Cortex of kidney (tissue), 1 donor: ENCODE data around the gene ACBD7.

ENCODE experiments used
- DNase-seq: peaks from one replicate; lab custom pipeline; 2025; lab: John Stamatoyannopoulos, UW

ACBD7 gene

GRCh38 chr10:15088428-15089261 is at the start of gene ACBD7:
Gene ACBD7, minus strand, starts transcription at chr10:15088776. Its CDS starts 48 bp downstream, at chr10:15088728.
- DNase-seq: no peak

DNA sequence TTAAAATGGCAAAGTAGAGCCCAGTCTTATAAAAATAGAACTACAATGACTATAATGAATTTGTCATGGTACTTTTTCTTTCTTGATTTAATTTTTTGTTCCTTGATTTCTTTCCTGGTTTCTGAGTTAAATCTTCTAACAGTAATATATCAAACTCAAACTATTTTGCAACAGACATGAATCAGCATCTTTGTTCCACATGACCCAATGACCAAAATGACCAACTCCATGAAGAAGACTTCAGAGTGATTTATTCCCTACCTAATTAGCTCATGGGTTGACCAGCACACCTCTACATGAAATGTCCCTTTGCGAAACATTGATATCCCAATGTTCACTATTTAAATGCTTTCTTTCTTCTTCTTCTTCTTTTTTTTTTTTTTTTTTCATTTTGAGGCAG is 49.1 kb upstream of the ACBD7 start:
- no peak for DNase-seq

DNA sequence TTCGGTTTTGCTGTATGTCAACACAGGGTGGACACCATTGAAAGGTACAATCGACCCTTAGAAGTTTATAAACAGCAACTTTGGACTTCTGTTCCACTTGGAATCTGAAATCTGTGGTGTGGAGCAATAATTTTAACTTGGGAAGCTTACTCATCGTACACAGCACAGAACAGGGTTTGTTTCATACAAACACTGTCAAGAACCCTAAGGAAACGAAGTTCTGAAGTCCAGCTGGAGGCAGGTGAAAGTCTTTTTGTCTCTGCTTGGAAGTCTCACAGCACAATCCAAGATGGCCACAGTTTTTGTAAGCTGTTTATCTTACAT is 48.4 kb upstream of the ACBD7 start:
- no peak for DNase-seq

DNA sequence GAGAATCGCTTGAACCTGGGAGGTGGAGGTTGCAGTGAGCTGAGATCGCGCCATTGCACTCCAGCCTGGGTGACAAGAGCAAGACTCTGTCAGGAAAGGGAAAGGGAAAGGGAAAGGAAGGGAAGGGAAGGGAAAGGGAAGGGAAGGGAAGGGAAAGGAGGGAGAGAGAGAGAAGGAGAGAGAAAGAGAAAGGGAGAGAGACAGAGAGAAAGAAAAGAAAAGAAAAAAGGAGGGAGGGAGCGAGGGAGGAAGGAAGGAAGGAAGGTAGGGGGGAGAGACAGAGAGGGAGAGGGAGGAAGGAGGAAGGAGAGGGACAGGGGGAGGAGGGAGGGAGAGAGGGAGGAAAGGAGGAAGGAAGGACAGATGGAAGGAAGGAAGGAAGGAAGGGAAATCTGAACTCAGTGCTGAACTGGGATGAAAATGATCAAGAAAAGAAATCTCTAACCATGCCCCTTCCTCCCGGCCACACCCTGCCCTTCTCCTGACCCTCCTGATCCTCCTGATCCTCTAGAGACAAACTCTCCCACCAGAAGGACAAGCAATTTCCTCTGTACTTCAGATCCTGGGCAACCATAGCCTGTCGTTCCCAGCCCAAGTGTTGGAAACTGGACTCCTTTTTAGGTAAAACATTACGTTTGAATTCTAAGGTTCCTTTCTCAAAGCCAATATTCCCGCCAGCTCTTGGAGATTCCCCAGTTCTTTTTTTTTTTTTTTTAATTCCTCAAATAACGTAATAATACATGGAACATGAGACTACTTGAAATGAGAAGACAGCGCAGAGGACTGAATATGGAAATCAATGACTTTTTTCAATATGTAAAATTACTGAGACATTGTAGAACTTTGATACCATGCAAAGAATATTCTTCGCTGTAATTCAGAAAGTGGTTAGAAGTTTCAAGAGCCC is 47.8 kb upstream of the ACBD7 start:
- DNase-seq: no peak

DNA sequence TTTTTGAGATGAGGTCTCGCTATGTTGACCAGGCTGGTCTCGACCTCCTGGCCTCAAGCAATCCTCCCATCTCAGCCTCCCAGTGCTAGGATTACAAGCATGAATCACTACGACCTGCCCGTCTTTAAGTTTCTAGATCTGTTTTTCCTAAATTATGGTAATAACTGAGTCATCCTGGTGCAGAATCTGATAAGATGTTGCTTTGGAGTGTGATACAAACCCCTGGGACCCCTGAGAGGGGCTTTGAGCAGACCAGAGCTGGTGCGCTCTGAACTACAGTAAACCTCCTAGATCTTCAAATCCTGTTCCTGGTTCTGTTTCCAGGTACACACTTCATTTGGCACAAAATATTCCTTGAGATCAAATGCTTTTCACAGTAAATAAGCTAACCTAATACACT is 42.8 kb upstream of the ACBD7 start:
- no peak for DNase-seq

DNA sequence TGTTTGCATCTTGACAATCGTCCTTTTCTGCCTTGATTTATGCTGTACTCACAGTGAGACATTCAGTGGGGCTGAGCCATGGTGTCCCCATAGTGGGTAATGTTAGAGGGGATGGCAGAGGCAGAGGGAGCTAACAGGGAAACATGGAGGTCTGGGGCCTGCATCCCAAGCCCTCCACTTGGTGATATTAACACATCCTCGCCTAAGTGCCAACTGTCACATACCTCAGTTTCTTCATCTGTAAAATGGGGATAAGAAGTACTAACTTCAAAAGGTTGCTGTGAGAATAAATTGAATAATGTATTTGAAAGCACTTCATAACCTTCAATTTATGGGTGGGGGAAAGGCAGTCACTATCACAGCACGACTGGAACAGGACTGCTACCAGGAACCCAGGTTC is 36.3 kb upstream of the ACBD7 start:
- no peak for DNase-seq

- DNase-seq: no peak
These were observed 35.6 kb upstream of the ACBD7 start for GRCh38 chr10:15124190-15124589.

DNA sequence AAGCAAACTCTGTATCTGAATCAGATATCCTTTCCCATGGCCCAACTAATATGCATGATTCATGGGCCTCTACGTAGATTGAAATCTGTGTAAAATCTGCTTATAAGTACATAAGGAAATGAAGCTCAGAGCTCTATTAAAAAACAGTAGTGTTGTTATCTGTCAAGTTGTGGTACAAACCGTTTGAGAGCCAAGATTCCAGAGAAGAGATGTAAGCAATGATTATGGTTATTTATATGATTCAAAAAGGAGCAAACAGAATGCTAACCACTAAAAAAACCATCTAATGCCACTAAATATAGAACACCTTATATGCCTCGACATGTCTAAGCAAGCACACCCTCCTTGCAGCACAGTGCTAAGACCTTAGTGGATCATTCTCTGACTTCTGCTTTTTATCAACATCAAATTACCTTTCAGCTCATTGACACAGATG is 35.2 kb upstream of the ACBD7 start:
- DNase-seq: no peak

GRCh38 chr10:15122477-15123030 is 34.0 kb upstream of the ACBD7 start:
- no peak for DNase-seq

DNA sequence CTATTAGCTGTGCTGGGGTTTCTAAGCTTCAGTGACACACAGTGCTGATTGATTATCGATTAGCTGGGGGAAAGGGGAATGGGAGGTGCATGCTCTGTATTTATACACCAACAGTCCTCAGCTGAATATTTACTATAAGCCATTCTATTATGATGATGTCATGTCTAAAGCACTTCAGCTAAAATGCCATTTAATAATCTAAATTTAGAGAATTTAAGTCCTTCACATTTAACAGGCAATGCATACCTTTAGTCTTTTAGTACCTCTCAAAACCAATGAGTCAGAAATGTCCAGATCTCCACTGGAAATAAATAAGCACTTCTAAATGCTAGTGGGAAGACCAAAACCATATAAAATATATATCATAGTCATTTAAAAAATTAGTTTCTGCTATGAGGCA is 33.1 kb upstream of the ACBD7 start:
- no peak for DNase-seq

DNA sequence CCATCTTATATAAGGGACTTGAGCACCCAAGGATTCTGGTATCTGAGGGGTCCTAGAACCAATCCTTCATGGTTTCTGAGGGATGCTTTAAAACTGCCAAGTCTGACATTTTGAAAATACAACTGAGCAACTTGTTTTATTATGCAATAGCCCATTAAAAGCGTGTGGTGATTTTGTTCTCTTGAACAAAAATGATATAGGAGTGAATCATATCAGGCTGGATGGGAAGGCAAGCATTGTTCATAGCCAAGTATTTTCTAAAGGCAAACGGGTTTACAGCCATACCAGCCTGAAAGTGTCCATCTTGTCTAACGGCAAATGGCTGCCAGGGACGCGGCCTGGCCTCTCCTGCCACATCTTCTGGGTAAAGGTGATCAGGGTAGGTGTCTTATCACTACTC is 31.9 kb upstream of the ACBD7 start:
- DNase-seq: no peak

DNA sequence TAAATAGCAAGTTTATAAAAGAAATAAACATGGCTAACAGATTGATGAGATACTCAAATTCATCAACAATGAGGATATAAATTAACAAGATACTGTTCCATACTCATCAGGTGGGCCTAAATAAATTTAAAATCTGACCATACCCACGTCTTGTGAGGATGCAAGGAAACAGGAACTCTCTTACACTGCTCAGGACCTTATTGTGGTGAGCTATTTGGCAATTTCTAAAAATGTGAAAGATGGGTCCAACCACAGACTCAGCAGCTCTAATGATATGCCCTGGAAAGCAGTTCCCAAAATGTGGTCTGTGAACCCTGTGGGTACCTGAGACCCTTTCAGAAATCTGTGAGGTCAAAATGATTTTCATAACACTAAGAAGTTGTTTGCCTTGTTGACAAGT is 30.0 kb upstream of the ACBD7 start:
- no peak for DNase-seq

DNA sequence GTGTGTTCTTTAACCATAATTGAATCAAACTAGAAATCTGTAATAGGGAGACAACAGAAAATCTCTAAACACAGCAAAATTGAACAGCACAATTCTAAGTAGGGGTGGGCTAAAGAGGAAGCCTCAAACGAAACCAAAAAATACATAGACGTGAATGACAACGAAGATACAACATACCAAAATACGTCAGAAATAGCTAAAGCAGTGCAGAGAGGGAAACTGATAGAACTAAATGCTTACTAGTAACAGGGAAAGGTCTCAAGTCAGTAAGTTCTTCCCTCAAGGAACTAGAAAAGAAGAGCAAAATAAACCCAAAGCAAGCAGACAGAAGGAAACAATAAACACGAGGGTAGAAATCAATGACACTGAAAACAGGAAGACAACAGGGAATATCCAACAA is 27.6 kb upstream of the ACBD7 start:
- DNase-seq: no peak

DNA sequence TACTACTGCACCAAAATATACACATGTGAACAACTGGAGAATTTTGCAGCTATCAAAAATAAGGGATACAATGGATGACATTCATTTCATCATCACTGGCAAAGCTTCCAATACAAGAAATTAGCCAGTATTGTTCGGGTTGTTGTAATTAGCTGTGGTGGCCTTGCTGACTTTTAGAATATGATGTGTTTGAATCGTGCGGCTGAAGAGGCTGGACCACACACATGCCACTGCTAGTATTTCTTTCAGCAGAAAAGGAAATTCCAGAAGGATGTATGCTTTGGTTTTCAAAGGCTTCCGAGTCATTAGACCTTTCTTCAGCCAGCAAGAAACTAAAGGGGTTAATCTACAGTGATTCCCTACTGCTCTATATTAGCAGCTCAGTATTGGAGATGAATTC is 25.2 kb upstream of the ACBD7 start:
- no peak for DNase-seq

DNA sequence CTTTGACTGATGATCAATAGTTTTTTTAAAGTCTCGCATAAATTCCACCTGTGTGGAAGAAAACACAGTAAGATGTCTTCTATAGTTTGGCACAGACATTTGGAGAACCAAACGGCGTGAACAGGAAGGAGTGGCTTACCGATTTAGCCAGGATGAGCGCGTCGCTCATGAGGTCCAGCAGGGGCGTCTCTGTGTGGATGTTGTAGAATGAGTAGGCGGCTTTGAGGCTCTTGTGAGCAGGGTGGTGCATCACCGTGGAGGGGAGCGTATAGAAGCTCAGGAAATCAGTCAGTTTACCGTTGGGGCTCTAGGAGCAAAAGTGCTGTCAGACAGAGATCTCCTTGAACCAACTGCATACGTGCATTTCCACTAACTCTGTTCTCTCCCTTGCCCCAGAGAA is 24.1 kb upstream of the ACBD7 start:
- DNase-seq: no peak

DNA sequence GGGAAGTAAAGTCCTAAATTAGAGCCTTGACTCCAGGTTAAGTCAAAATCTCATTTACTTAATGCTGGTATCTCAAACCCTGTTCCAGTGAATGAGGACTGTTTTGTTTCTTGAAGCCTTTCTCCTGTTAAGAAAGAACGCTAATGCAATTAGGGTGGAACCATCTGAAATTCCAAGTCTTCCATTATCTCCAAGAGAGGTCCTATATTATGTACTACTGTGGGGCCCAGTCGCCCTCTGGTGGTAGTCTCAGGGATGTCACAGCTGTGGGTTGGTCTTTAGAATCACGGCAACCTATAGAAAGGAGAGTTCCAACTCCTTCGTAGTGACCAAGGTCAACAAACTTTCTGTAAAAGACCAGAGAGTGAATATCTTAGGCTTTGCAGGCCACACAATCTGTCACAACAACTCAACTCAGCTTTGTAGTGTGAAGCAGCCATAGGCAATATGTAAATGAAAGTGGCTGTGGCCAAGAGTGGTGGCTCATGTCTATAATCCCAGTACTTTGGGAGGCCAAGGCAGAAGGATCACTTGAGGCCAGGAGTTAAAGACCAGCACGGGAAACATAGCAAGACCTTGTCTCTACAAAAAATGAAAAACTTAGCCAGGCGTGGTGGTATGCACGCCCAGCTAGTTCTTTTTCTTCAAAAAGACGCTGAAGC is 17.9 kb upstream of the ACBD7 start:
- DNase-seq: no peak

DNA sequence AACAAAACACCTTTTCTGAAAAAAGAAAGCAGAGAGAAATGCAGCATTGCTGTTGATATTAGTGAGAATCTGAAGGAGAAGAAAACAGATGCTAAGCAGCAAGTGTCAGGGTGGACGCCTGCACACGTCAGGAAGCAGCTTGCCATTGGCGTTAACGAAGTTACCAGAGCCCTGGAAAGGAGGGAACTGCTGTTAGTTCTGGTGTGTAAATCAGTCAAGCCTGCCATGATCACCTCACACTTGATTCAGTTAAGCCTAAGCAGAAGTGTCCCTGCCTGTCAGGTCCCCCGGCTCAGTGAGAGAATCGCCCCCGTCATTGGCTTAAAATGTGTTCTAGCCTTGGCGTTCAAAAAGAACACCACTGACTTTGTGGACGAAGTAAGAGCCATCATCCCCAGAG is 14.9 kb upstream of the ACBD7 start:
- no peak for DNase-seq

GRCh38 chr10:15099886-15100285 is 11.3 kb upstream of the ACBD7 start:
- DNase-seq: no peak

DNA sequence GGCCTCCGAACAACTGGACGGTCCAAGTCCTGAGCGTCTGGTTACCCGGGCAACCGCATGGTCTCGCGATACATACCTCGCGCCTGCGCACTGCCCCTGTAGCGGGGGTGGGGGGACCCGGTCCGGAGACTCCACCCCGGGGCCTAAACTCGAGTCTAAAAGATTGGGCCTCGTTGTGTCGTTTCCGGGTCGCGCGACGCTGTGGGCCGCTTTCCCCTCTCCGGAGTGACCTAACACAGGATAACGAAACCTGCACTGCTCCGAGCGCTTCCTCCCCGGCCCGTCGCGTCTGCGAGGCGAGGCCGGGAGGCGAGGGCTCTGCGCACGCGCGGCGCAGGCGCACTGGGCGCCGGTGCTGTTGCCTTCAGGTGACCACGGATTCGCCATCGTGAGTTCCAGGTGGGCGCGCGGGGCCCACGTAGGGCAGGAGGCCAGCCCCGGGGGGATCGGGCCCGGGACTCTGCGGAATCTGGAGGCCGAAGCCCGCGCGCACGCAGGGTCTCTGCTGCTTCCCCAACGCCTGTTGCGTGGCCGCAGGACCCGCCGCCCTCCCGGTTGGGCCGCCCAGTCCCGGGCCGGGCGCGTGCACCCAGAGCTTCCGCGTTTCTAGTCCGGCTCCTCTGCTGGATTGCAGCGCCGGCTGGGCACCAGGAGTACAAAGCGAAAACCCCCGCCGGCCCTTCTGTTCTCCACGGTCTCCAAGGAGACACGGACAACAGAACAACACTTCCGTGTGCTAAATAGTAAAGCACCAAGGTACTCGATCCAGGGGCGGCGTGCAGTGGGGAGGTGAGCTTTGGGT is 8.6 kb upstream of the ACBD7 start, which contains the start of gene RPP38:
TSS of gene RPP38 (plus strand) at position 345 of the 802 bp plus-strand sequence. CDS start 5,960 bp downstream, outside the sequence.
- DNase-seq: peak; percentile 71

DNA sequence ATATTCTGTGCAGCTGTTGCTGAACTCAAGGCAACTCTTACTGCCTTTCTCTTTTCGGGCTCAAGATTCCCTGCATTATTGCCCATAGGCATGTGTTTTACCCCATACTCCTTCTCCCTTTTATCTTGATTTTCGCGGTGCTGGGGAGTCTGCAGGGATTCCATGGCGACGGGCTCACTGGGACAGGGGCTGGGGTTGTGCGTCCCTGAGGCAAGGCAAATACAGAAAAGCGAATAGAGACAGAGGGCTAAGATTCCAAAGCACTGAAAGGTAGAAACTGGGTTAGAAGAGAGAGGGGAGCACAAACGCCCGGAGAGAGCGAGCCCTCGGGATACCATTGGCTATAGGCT is 8.1 kb upstream of the ACBD7 start:
- DNase-seq: no peak

DNA sequence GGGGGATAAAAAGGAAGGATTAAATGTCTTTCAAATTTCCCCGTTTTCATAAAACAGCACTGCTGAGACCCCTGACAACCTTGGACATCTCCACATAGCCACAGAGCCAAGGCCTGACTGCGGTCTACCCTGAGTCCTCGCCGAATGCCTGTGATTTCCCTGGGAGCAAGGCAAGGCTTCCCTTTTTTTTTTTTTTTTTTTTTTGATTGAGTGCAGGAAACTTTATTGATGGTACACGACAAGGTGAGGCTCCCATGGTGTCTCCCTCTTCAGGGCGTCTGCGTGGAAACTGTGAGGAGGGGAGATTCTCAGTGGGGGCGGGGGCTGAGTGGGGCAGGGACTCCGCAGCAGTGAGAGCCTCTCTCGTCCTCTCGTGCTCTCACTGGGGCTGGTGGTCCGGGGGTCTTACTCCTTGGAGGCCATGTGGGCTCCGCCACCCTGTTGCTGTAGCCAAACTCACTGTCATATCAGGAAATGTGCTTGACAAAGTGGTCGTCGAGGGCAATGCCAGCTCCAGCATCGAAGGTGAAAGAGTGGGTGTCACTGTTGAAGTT is 4.4 kb upstream of the ACBD7 start:
- DNase-seq: no peak
